Adrenal gland (tissue), 12 donors: ENCODE measurements around the gene ADAMTS17. TPM values are rescaled to one million over a fixed set of nuclear protein-coding genes. Genes with fewer than 3 reads are reported as not detected.
A peak's percentile ranks its signal among the peaks of the same experiment; 100 is the strongest.

Source experiments
- DNase-seq, 7 donors: peaks; one replicate each; pipeline ENCODE4 v3.0.0-alpha.2; 2019 to 2020
- H3K27ac ChIP-seq, 5 donors: fragments of 200-600 bp; sonication (generic) in 4 of 5; 1 replicate in 3 of 5; 2 replicates in 2 of 5; pipeline versions ENCODE4 v1.5.1 to v1.8.0; 2016 to 2020; ENCODE audit warnings: mild to moderate bottlenecking in 1 of 5
- H3K27me3 ChIP-seq: fragments of 200-600 bp; 2 replicates; pipeline ENCODE4 v1.8.0; 2021
- H3K36me3 ChIP-seq, 2 donors: fragments of 200-600 bp; replicated peaks in 1 of 2; 1 replicate in 1 of 2; 2 replicates in 1 of 2; pipeline versions ENCODE4 v1.5.1 to v1.8.0; 2018 to 2022
- H3K4me1 ChIP-seq, 2 donors: fragments of 200-600 bp; replicated peaks in 1 of 2; 1 replicate in 1 of 2; 2 replicates in 1 of 2; pipeline versions ENCODE4 v1.5.1 to v1.8.0; 2018 to 2021
- H3K4me3 ChIP-seq, 4 donors: fragments of 200-600 bp; sonication (generic) in 3 of 4; one replicate each; pipeline ENCODE4 v1.5.1; 2016 to 2018
- H3K9me3 ChIP-seq, 3 donors: fragments of 200-600 bp; sonication (generic) in 1 of 3; replicated peaks in 1 of 3; 1 replicate in 2 of 3; 2 replicates in 1 of 3; pipeline versions ENCODE4 v1.5.1 to v1.8.0; 2016 to 2021
- CTCF ChIP-seq, 6 experiments: fragments of 450-650 bp in 4 of 6; fragments of 200-600 bp in 2 of 6; sonication (generic) in 1 of 6; IDR thresholded peaks; 1 replicate in 5 of 6; 2 replicates in 1 of 6; pipeline versions ENCODE4 v1.5.1 to v1.8.0; 2016 to 2021; ENCODE audit warnings: antibody characterized with exemption in 6 of 6, mild to moderate bottlenecking in 2 of 6, moderate library complexity in 1 of 6
- POLR2A ChIP-seq, 2 donors: fragments of 450-650 bp; IDR thresholded peaks; one replicate each; pipeline ENCODE4 v1.6.1; 2017; ENCODE audit warnings: antibody characterized with exemption in 2 of 2, mild to moderate bottlenecking in 2 of 2, moderate library complexity in 1 of 2
- WGBS, 4 donors: extraction: QIAGEN DNeasy Blood & Tissue Kit in 2 of 4; methylation state at CpG; one replicate each; pipeline versions ENCODE4 v1.1.5 to v1.1.7; 2013 to 2017; 5-methylcytosine and 5-hydroxymethylcytosine counted together
- intact Hi-C, 2 donors: fragments of 100-400 bp; cut with DNase I; formaldehyde crosslinking; loops; one replicate each; pipeline versions ENCODE4 v1.14.1 to v1.15.0; 2022 to 2023
- polyA plus RNA-seq, 3 donors: library from polyadenylated mRNA; stranded (reverse); fragments of 200-250 nt in 2 of 3; fragments of 350-450 nt in 1 of 3; fragmentation: Illumina TruSeq in 1 of 3; extraction: RNeasy Lipid Tissue Mini Kit (QIAGEN cat#74804) in 1 of 3; gene quantifications; one replicate each; pipeline ENCODE4 v1.2.3, GENCODE V29; 2013 to 2014
- total RNA-seq, 9 donors: library from RNA; depleted of rRNA in 4 of 9; stranded (reverse); fragments of >200 nt in 4 of 9; fragments of 120-200 nt in 1 of 9; fragmentation: NEBNext Ultra II Directional in 1 of 9; extraction: Animal tissue kit (Norgen Biotek cat#: 25700) in 1 of 9; gene quantifications; one replicate each; pipeline versions ENCODE4 v1.1.0 to v1.2.4, GENCODE V29; 2013 to 2023
- donor health status: healthy with polysubstance abuse.
- donor health status: Bipolar disorder and iron deficiency.
- donor health status: DM: yes; HTN: yes; CAD: no.
- donor health status: DM: no; HTN: no; CAD: no.
- donor health status: DM: no; HTN: no; CAD: no.
- donor health status: DM: yes; HTN: yes; CAD: no.

Gene ADAMTS17
- total and polyA plus RNA-seq, 12 donors: 0.51 to 14.8 (median 2.9) TPM

- Histone ChIP-seq H3K27me3 (no peaks in the 10 kb centered on the region), H3K4me3 (no peak overlapping the region), H3K4me1 (no peaks in the 10 kb centered on the region), H3K9me3 (no peaks in the 10 kb centered on the region), H3K27ac (no peak overlapping the region), H3K36me3 (no peaks in the 10 kb centered on the region)
- peak in 1 of 7 donors; percentile 11 for DNase-seq
- intact Hi-C loops: loop anchor here (10.0 kb wide), 2 partner anchors 148 to 368 kb away; no protein-coding TSS in a partner anchor
- WGBS, 4 donors: 73 to 84% (median 81%) methylated on average over 3 of the region's 3 CpGs
- TF ChIP-seq CTCF (IDR thresholded peaks at IDR 0.05) (no peak), POLR2A (IDR thresholded peaks at IDR 0.05) (no peak)
Measured at GRCh38 chr15:99966815-99967214, 375.0 kb downstream of the ADAMTS17 start.

GRCh38 chr15:99965376-99965775 lies 376.4 kb downstream of the ADAMTS17 start:
- intact Hi-C loops: loop anchor here (10.0 kb wide), 2 partner anchors 149 to 369 kb away; no protein-coding TSS in a partner anchor
- WGBS, 4 donors: 93 to 98% (median 95%) methylated on average over 7 of the region's 7 CpGs
- peak in 2 of 7 donors; percentile 5 to 13 for DNase-seq
- H3K4me1 ChIP-seq: no peaks in the 10 kb centered on the region
- H3K27me3 ChIP-seq: no peaks in the 10 kb centered on the region
- no peak overlapping the region for H3K4me3 ChIP-seq
- TF ChIP-seq CTCF (IDR thresholded peaks at IDR 0.05) (no peak), POLR2A (IDR thresholded peaks at IDR 0.05) (no peak)
- H3K27ac ChIP-seq: no peak overlapping the region
- no peaks in the 10 kb centered on the region for H3K9me3 ChIP-seq
- H3K36me3 ChIP-seq: no peaks in the 10 kb centered on the region

- Histone ChIP-seq H3K27ac (no peak overlapping the region), H3K9me3 (no peaks in the 10 kb centered on the region), H3K36me3 (no peaks in the 10 kb centered on the region), H3K4me1 (no peaks in the 10 kb centered on the region), H3K27me3 (peaks cover 8% of the 10 kb centered on the region), H3K4me3 (no peak overlapping the region)
- WGBS, 4 donors: 93 to 97% (median 97%) methylated on average over 7 of the region's 7 CpGs
- no peak for TF ChIP-seq CTCF (IDR thresholded peaks at IDR 0.05)
- TF ChIP-seq POLR2A (IDR thresholded peaks at IDR 0.05): no peak
- intact Hi-C loops: loop anchor here (10.0 kb wide), 2 partner anchors 151 to 371 kb away; no protein-coding TSS in a partner anchor
- peak in 4 of 7 donors; percentile 2 to 21 (median 9) for DNase-seq
Measured at GRCh38 chr15:99963976-99964375, 377.8 kb downstream of the ADAMTS17 start.

GRCh38 chr15:99963096-99963825 lies 378.5 kb downstream of the ADAMTS17 start:
- H3K27ac ChIP-seq: no peak overlapping the region
- 59 to 73% (median 67%) methylated on average over 8 of the region's 8 CpGs for WGBS, 4 donors
- peaks cover 11% of the 10 kb centered on the region for H3K27me3 ChIP-seq
- no peaks in the 10 kb centered on the region for H3K4me1 ChIP-seq
- TF ChIP-seq POLR2A (IDR thresholded peaks at IDR 0.05): no peak
- H3K36me3 ChIP-seq: no peaks in the 10 kb centered on the region
- H3K9me3 ChIP-seq: no peaks in the 10 kb centered on the region
- no peak overlapping the region for H3K4me3 ChIP-seq
- peak; percentile 12 to 46 (median 41) for DNase-seq
- intact Hi-C loops: loop anchor here (10.0 kb wide), 2 partner anchors 152 to 372 kb away; no protein-coding TSS in a partner anchor
